Endometrial microvascular endothelial cells (primary cell): ENCODE data around the gene SPAG4. TPM values are rescaled to one million over a fixed set of nuclear protein-coding genes. Genes with fewer than 3 reads are reported as not detected.

ENCODE experiments used
- total RNA-seq: library from RNA; depleted of rRNA; stranded (reverse); fragments of >200 nt; gene quantifications from one replicate; pipeline ENCODE4 v1.2.3, GENCODE V29; 2015; ENCODE audit errors: inconsistent ontology term

The SPAG4 gene
- total RNA-seq, 1 donor from 2014 or later: 1.0 TPM

Other genes starting within 250 kb of the SPAG4 start
- 35.0 TPM for gene UQCC1, start 203.9 kb upstream of the SPAG4 start, total RNA-seq
- 0.19 TPM for gene GDF5, start 177.6 kb upstream of the SPAG4 start, total RNA-seq
- 29.5 TPM for gene CEP250, start 160.2 kb upstream of the SPAG4 start, total RNA-seq
- gene C20orf173, start 86.2 kb upstream of the SPAG4 start, total RNA-seq: not detected
- gene ERGIC3, start 73.8 kb upstream of the SPAG4 start, total RNA-seq: 294 TPM
- gene CPNE1, start 49.1 kb downstream of the SPAG4 start, total RNA-seq: 157 TPM
- 38.9 TPM for gene RBM12, start 49.1 kb downstream of the SPAG4 start, total RNA-seq
- 25.6 TPM for gene NFS1, start 83.5 kb downstream of the SPAG4 start, total RNA-seq
- 520 TPM for gene ROMO1, start 83.6 kb downstream of the SPAG4 start, total RNA-seq
- 144 TPM for gene RBM39, start 126.4 kb downstream of the SPAG4 start, total RNA-seq
- gene PHF20, start 156.2 kb downstream of the SPAG4 start, total RNA-seq: 29.5 TPM